Transverse colon (tissue), 4 donors: ENCODE data around the gene SAMD5.

Experiments used
- EP300 ChIP-seq: sonication (generic); formaldehyde crosslinking; IDR thresholded peaks from one replicate; pipeline ENCODE4 v1.6.1; 2017; ENCODE audit warnings: antibody characterized with exemption, low read depth
- POLR2A ChIP-seq: fragments of 450-650 bp; IDR thresholded peaks from one replicate; pipeline ENCODE4 v1.6.1; 2016; ENCODE audit warnings: antibody characterized with exemption, mild to moderate bottlenecking, moderate library complexity
- POLR2AphosphoS5 ChIP-seq, 3 donors: sonication (generic); formaldehyde crosslinking; IDR thresholded peaks; one replicate each; pipeline ENCODE4 v1.6.1; 2016; ENCODE audit warnings: antibody characterized with exemption in 3 of 3
- TF ChIP-seq, protein P1 (sequence below), 5 experiments: fragments of 200-600 bp in 3 of 5; fragments of 450-650 bp in 2 of 5; sonication (generic) in 3 of 5; IDR thresholded peaks; 1 replicate in 2 of 5; 2 replicates in 3 of 5; pipeline ENCODE4 v1.5.1; 2016 to 2017; ENCODE audit warnings: antibody characterized with exemption in 5 of 5, inconsistent platforms in 3 of 5, mild to moderate bottlenecking in 2 of 5, moderate library complexity in 1 of 5

DNA sequence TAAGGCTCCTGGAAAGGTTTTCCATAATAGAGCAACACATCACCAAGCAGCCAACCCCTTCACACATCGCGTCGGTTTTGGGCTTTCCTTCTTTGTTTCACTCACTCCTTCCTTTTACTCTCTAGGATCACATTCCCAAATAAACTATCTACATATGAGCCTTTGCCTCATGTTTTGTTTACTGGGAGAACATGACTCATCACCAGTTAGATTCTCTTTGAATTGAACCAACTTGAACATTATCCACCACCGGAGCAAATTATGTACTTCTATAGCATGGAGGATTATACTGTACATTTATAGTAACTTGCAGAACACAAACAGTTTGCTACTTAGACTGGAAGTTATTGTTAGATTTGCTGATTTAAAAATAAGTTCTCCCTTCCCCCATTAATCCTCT lies 41.0 kb downstream of the SAMD5 start:
- TF ChIP-seq, protein P1, sequence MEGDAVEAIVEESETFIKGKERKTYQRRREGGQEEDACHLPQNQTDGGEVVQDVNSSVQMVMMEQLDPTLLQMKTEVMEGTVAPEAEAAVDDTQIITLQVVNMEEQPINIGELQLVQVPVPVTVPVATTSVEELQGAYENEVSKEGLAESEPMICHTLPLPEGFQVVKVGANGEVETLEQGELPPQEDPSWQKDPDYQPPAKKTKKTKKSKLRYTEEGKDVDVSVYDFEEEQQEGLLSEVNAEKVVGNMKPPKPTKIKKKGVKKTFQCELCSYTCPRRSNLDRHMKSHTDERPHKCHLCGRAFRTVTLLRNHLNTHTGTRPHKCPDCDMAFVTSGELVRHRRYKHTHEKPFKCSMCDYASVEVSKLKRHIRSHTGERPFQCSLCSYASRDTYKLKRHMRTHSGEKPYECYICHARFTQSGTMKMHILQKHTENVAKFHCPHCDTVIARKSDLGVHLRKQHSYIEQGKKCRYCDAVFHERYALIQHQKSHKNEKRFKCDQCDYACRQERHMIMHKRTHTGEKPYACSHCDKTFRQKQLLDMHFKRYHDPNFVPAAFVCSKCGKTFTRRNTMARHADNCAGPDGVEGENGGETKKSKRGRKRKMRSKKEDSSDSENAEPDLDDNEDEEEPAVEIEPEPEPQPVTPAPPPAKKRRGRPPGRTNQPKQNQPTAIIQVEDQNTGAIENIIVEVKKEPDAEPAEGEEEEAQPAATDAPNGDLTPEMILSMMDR (IDR thresholded peaks at IDR 0.05) = no peak
- no peak for TF ChIP-seq POLR2AphosphoS5 (IDR thresholded peaks at IDR 0.05)
- TF ChIP-seq POLR2A = no peak
- TF ChIP-seq EP300 = no peak
